Tibial nerve (tissue), 4 donors: ENCODE measurements around the gene SCGB3A1. TPM values are rescaled to one million over a fixed set of nuclear protein-coding genes. Genes with fewer than 3 reads are reported as not detected.
A peak's percentile ranks its signal among the peaks of the same experiment; 100 is the strongest.

Experiments used
- DNase-seq, 2 donors: peaks; one replicate each; pipeline ENCODE4 v3.0.0-alpha.2; 2019; ENCODE audit warnings: low spot score in 2 of 2
- H3K27ac ChIP-seq, 4 donors: fragments of 200-600 bp; sonication (generic) in 3 of 4; one replicate each; pipeline ENCODE4 v1.5.1; 2017 to 2019; ENCODE audit warnings: mild to moderate bottlenecking in 1 of 4
- H3K27me3 ChIP-seq, 2 donors: fragments of 200-600 bp; sonication (generic) in 1 of 2; one replicate each; pipeline versions ENCODE4 v1.5.1 to v1.6.0; 2017 to 2019
- H3K36me3 ChIP-seq, 3 donors: fragments of 200-600 bp; sonication (generic); one replicate each; pipeline ENCODE4 v1.5.1; 2018 to 2019
- H3K4me1 ChIP-seq, 4 donors: fragments of 200-600 bp; sonication (generic) in 3 of 4; one replicate each; pipeline ENCODE4 v1.5.1; 2017 to 2019
- H3K4me3 ChIP-seq, 4 donors: fragments of 200-600 bp; sonication (generic) in 3 of 4; one replicate each; pipeline ENCODE4 v1.5.1; 2017 to 2019; ENCODE audit warnings: mild to moderate bottlenecking in 1 of 4, moderate library complexity in 1 of 4
- H3K9me3 ChIP-seq, 4 donors: fragments of 200-600 bp; sonication (generic) in 3 of 4; one replicate each; pipeline ENCODE4 v1.5.1; 2017 to 2019
- CTCF ChIP-seq, 5 experiments: fragments of 200-600 bp in 3 of 5; fragments of 450-650 bp in 2 of 5; sonication (generic) in 3 of 5; IDR thresholded peaks; one replicate each; pipeline ENCODE4 v1.5.1; 2016 to 2019; ENCODE audit warnings: antibody characterized with exemption in 5 of 5, mild to moderate bottlenecking in 3 of 5, moderate library complexity in 2 of 5
- EP300 ChIP-seq, 2 donors: sonication (generic); formaldehyde crosslinking; IDR thresholded peaks; one replicate each; pipeline ENCODE4 v1.6.1; 2017; ENCODE audit warnings: antibody characterized with exemption in 2 of 2, mild to moderate bottlenecking in 1 of 2
- POLR2A ChIP-seq, 2 donors: fragments of 450-650 bp; IDR thresholded peaks; one replicate each; pipeline ENCODE4 v1.6.1; 2017; ENCODE audit warnings: antibody characterized with exemption in 2 of 2, mild to moderate bottlenecking in 2 of 2, moderate library complexity in 2 of 2
- WGBS, 2 donors: methylation state at CpG; one replicate each; pipeline ENCODE4 v1.1.5; 2018; 5-methylcytosine and 5-hydroxymethylcytosine counted together
- total RNA-seq, 4 donors: library from RNA; depleted of rRNA; stranded (reverse); fragments of >200 nt; gene quantifications; one replicate each; pipeline ENCODE4 v1.1.0, GENCODE V29; 2016

The SCGB3A1 gene
- not detected for total RNA-seq

- no peak for TF ChIP-seq POLR2A (IDR thresholded peaks at IDR 0.05)
- no peak for TF ChIP-seq EP300 (IDR thresholded peaks at IDR 0.05)
- TF ChIP-seq CTCF (IDR thresholded peaks at IDR 0.05): no peak
- no peak within 1 kb of the TSS for H3K27ac ChIP-seq
- H3K27me3 ChIP-seq: peaks cover 0 to 50% of the 10 kb centered on the region in 2 donors
- H3K36me3 ChIP-seq: no peaks in the 10 kb centered on the region
- no peak for DNase-seq
- peaks cover 0 to 22% (median 2%) of the 10 kb centered on the region in 4 donors for H3K4me1 ChIP-seq
- WGBS, 2 donors: 2% methylated on average over 30 of the region's 60 CpGs; no CpG with 5 or more reads in 1 of the 2 donors
- H3K9me3 ChIP-seq: peaks cover 0 to under 1% (median 0%) of the 10 kb centered on the region in 4 donors
- peak within 1 kb of the TSS in 1 of 4 donors; percentile 37 for H3K4me3 ChIP-seq
Observed at GRCh38 chr5:180591311-180591887, at the start of gene SCGB3A1. Gene SCGB3A1, minus strand, starts transcription at chr5:180591499. Its CDS starts 37 bp downstream, at chr5:180591462.

GRCh38 chr5:180640611-180640860 is 49.2 kb upstream of the SCGB3A1 start:
- no peak overlapping the region for H3K4me3 ChIP-seq
- no peak for DNase-seq
- no peaks in the 10 kb centered on the region for H3K4me1 ChIP-seq
- H3K27me3 ChIP-seq: peaks cover 0 to 18% of the 10 kb centered on the region in 2 donors
- TF ChIP-seq POLR2A (IDR thresholded peaks at IDR 0.05): no peak
- TF ChIP-seq EP300 (IDR thresholded peaks at IDR 0.05): no peak
- TF ChIP-seq CTCF (IDR thresholded peaks at IDR 0.05): no peak
- WGBS, 2 donors: 62 to 63% methylated on average over 6 of the region's 6 CpGs
- no peak overlapping the region for H3K27ac ChIP-seq
- H3K36me3 ChIP-seq: no peaks in the 10 kb centered on the region
- H3K9me3 ChIP-seq: peaks cover 0 to 9% (median 0%) of the 10 kb centered on the region in 4 donors

- Histone ChIP-seq H3K36me3 (no peaks in the 10 kb centered on the region), H3K4me3 (no peak overlapping the region), H3K27me3 (peaks cover 0 to 12% of the 10 kb centered on the region in 2 donors), H3K4me1 (no peaks in the 10 kb centered on the region), H3K9me3 (peaks cover 0 to 9% (median 0%) of the 10 kb centered on the region in 4 donors), H3K27ac (no peak overlapping the region)
- TF ChIP-seq EP300 (IDR thresholded peaks at IDR 0.05) (no peak), CTCF (IDR thresholded peaks at IDR 0.05) (no peak), POLR2A (IDR thresholded peaks at IDR 0.05) (no peak)
- WGBS, 2 donors: 64 to 67% methylated on average over 19 to 20 of the region's 27 CpGs
- no peak for DNase-seq
Observed at GRCh38 chr5:180639741-180640610, 48.7 kb upstream of the SCGB3A1 start.

GRCh38 chr5:180639287-180639686 is 48.0 kb upstream of the SCGB3A1 start:
- Histone ChIP-seq H3K36me3 (no peaks in the 10 kb centered on the region), H3K27me3 (peaks cover 0 to 7% of the 10 kb centered on the region in 2 donors), H3K9me3 (peaks cover 0 to 9% (median 0%) of the 10 kb centered on the region in 4 donors), H3K27ac (no peak overlapping the region), H3K4me1 (no peaks in the 10 kb centered on the region), H3K4me3 (no peak overlapping the region)
- WGBS, 2 donors: 62 to 64% methylated on average over 3 of the region's 3 CpGs
- TF ChIP-seq CTCF (IDR thresholded peaks at IDR 0.05) (no peak), EP300 (IDR thresholded peaks at IDR 0.05) (no peak), POLR2A (IDR thresholded peaks at IDR 0.05) (no peak)
- DNase-seq: no peak
